Stimulated activated CD4-positive, alpha-beta T cell treated with anti-CD3 and anti-CD28 coated beads, Interleukin-12 subunit alpha, Interleukin-12 subunit beta, amount 100 ng/mL, for 24 hours (primary cell): Measurements from ENCODE around the gene DNM2.

Experiments used
- DNase-seq, 2 experiments: peaks; one replicate each; pipeline ENCODE4 v3.0.0-alpha.2; 2020; ENCODE audit warnings: low read depth in 2 of 2

The DNM2 gene

DNA sequence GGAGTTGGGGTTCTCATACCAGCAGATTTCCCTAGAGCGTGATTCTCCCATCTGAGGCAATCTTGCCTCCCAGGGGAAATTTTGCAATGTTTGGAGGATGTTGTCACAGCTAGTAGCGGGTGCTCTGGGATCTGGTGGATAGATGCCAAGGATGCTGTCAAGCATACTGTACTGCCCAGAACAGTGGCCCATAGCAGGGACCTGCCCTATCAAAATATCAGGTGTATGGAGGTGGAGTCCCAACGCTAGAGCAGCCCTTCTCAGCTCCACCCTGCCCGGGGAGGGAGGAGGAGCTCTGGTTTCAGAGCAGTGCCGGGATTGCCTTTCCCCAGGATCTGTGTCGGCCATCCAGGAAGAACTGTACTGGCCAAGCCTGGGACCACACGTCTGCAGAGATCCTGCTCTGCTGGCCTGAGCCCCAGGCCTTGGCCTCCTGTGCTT is 27.5 kb upstream of the DNM2 start:
- no peak for DNase-seq

DNA sequence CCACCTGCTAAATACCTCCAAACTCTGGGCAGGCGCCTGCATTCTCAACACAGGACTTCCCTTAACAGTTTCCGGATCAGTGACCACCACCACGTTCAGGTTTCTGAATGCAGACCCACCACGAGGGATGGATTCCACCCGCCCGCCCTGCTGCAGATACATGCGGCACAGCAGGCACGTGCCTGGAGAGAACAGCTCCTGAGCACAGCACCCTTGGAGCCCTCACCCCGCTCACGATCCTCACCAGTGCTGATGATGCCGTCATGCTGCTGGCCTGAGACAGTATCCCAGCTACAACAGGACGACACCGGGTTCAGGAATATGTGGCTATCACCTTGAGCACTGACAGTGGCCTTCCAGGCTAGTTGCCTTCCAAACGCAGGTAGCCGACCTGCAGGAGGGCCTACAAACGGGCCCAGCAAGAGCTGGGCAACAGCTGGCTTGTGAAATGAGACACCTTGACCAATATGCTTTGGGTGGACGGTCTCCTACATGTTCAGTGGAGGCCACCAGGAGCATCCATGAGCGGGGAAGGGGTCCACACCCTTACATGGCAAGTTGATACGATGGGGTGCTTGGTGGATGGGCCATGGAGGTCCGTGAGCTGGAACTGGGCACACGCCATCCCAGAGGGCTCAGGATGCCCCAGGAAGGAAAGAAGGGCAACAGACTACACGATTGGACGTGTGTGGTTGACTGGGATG is 26.5 kb upstream of the DNM2 start:
- DNase-seq = no peak

DNA sequence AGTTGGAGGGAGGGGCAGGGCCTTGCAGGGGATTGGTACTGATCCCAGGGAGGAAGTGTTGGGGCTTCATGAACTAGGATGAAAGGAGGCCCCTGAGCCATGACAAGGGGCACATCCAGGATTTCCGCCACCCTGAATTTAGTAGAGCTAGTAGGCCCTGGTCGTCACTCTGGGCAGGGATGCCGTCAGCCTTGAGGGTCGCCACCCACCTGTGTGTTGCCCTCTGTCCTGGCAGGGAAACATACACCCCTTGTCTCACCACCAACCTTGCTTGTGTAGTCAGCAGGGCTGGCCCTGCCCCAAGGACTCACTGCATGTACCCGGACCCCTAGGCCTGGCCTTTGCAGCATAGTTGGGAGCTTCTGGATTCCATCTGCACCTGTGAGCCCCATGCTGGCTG is 26.0 kb upstream of the DNM2 start:
- no peak for DNase-seq

DNA sequence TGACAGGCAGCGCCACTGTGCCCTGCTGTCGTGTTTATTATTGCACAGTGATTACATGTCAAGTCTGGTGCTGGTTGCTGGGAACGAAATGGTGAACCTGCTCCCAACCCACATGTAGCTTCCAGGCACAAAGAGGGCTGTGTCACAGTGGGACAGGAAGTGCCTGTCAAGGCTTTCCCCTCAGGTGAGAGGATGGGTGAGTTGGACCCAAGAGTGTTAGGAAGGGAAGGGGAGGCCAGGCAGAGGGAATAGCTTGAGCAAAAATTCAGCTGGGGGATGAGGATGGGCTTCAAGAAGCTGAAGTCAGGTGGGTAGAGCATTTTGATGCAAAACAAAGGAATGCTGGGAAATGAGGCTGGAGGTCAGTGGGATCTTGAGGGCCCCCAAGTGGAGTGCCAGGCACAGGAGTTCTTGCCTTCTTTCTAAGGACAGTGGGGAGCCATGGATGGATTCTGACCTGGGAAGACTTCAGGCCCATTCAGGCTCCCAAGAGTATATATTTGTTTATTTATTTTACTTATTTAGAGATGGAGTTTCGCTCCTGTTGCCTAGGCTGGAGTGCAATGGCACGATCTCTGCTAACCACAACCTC is 25.1 kb upstream of the DNM2 start:
- no peak for DNase-seq

DNA sequence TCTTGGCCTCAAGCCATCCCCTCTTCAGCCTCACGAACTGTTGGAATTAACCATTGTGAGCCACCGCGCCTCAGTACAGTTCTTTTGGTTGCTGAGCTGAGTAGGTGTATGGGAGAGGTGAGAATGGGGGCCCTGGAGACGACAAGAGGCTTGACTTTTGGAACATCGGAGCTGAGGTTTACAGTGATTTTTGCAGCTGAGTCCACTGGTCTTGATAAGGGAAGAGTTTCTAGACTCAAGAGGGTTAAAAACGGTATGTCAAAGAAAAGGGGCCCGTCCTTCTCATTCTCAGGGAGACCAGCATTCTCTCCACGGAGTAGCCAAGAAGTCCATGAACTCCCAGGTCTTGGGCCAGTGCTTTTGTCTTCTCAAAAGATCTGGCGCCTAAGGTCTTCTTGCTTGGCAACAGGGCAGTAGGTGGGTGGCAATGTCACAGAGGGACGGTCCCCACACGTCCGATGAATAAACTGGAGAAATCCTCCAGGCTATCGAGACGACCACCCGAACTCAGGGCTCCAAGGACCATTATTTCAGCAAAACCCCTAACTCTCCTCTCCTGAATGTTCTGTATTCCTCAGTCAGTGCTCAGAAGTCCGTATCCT is 23.1 kb upstream of the DNM2 start:
- DNase-seq = no peak

DNA sequence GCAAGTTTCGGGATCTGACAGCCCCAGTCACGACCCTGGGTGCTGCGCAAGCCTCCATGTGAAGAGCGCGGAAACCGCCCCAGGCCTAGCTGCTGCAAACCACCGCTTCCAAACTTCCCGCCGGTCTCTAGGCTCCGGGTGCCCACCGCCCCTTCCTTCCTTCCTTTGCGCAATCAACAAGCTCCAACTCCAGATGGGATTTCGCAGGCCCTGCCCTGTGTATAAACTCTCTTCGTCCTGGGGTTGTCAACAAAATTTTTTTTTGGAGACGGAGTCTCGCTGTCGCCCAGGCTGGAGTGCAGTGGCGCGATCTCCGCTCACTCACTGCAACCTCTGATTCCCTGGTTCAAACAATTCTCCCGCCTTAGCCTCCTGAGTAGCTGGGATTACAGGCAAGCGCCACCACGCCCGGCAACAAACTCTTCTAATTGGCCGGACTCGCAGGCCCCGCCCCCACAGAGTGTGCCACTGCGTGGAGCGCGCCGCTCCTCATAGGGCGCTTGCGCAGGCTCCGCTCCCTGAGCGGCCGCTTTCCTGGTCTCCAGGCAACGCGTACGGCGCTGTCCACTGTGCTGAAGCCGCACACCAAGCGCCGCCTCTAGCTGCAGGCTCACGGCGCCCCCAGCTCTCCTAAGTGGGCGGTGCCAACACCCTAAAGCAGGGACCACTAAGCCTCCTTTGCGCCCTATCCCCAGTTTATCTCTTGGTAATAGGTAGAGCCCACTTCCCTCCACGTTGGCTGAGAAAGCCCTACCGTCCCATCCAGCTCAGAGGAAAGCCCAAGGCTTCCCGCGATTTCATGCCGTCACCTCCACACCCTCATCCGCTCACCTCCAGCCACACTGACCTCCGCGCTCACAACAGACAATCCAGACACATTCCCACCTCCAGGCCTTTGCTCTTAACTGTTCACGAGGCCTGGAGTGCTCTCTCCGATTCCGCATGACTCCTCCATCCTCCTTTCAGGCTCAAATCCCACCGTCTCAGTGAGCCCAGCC is 22.2 kb upstream of the DNM2 start:
- peak; percentile 77 to 87 for DNase-seq

DNA sequence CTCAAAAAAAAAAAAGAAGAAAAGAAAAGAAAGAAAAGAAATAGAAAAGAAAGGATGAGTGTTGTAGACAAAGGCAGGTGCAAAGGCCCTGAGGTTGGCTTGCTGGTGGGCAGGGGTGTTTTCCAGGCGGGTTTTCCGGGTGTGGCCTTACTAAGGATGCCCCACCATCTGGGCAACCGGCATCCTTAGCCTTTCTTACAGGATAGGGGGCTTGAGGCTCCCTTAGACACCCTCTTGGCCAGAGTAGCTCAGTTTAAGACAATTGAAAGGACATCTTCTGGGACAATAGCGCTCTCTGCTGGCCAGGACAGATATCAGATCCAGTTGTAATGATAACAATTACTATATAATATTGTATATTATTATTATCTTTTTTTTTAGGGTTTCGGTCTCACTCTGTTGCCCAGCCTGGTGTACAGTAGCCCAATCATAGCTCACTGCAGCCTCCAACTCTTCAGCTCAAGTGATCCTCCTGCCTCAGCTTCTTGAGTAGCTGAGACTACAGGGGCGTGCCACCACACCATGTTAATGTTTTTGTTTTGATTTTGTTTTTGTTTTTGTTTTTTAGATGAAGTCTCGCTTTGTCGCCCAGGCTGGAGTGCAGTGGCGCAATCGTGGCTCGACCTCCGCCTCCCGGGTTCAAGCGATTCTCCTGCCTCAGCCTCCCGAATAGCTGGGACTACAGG is 18.1 kb upstream of the DNM2 start:
- DNase-seq = peak; percentile 30 to 75

DNA sequence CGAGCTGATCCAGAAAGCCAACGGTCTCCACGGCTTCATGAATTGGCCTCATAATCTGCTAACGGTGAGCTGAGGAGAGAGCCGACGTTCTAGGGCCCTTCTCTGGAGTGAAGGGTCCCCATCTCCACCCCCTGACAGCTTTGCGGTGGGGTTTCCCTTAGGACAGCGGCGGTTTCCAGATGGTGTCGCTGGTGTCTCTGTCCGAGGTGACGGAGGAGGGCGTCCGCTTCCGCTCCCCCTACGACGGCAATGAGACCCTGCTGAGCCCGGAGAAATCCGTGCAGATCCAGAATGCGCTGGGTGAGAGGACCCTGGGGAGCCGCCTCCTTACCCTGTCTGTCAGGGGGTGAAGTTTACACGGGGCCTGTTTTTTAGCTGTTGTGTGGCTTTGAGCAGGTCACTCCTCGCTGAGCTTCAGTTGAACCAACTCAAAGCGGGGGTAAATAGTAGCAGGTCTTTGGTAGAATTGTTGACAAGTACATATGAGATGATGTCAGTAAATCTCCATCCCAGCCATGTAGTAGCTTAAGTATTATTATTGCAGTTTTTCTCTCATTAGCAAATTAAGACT is 15.8 kb upstream of the DNM2 start:
- no peak for DNase-seq

DNA sequence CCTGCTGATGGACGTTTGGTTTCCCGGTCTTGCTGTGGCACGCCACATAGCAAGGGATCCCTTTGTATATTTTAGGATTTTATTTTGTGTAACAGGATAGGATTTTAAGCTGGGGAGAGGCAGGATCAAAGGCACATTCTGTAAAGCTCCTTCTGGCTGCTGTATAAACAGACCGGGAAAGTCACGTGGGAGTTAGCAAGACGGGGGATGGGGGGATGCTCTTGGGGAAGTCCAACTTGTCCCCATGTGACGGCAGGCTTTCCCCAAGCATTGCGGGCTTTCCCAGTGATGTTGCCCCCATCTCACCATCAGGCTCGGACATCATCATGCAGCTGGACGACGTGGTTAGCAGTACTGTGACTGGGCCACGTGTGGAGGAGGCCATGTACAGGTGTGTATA is 10.9 kb upstream of the DNM2 start:
- no peak for DNase-seq

DNA sequence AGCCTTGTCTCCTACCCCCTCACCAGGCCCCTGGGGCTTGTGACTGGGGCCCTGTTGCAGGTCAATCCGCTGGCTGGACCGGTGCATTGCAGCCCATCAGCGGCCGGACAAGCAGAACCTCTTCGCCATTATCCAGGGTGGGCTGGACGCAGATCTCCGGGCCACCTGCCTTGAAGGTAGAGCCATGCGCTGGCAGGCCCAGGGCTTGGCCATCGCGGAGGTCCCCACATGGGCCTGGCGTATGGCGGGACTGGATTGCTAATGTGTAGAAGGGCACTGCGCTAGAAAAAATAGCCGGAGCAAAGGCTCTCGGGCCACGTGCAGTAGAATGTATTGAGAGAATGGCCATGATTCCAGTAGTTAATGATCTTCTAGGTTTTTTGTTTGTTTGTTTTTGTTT is 10.4 kb upstream of the DNM2 start:
- DNase-seq = no peak

DNA sequence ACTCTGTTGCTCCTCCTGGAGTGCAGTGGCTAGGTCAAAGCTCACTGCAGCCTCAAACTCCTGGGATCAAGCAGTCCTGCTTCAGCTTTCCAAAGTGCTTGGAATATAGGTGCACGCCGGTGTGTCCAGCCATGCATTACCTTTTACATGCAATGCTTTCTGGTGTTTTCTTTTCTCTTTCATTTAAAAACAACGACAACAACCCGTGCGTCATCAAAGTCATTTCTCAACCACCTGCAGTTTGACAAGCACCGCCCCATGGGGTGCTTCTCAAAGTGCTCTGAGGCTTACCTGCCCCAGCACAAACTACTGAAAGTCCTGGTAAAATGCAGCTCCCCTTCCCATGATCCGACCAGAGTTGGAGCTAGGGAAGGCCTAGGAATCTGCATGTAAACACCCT is 9.6 kb upstream of the DNM2 start:
- DNase-seq = no peak

DNA sequence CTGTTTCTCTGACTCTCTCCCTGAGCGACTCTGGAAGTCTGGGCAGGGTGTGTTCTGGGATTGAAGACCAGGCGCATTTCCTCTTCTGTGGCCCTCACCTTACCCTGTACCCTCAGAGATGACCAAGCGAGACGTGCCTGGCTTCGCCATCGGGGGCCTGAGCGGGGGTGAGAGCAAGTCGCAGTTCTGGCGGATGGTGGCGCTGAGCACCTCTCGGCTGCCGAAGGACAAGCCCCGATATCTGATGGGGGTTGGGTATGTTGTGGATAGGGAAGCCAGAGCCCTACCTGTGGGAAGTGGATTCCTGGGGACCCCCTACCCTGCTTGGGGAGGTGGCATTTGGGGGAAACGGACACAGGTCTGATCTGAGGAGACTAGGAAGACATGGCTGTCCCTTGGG is 5.8 kb upstream of the DNM2 start:
- no peak for DNase-seq

DNA sequence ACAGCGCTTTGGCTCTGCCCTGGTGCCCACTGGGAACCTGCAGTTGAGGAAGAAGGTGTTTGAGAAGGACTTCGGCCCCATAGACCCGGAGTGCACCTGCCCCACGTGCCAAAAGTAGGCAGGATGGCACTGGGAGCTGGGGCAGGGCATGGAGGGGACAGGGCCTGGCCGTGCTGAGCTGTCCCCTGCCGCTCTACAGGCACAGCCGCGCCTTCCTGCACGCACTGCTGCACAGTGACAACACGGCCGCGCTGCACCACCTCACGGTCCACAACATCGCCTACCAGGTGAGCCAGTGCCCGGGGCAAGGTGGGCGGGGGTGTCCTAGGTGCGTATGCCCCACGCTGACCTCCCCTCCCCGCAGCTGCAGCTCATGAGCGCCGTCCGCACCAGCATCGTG is 5.1 kb upstream of the DNM2 start:
- no peak for DNase-seq

DNA sequence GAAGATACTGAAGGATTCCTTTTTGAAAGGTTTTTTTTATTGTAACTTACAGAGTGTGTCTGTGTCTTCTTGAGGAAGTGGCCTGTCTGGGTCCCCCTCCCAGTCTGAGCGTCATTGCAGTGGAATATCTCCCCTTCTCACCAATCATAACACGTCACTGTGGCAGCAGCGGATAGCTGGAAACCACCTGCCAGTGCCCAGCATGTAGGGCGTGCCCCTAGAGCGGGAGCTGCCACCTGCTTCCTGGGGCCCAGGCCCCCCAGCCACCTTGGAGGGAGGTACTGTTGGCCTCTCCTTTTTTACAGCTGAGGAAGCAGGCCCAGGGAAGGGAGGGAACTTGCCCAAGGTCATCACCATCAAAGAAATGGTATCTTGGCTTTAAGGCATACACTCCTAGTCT is 4.6 kb upstream of the DNM2 start:
- DNase-seq = no peak

DNA sequence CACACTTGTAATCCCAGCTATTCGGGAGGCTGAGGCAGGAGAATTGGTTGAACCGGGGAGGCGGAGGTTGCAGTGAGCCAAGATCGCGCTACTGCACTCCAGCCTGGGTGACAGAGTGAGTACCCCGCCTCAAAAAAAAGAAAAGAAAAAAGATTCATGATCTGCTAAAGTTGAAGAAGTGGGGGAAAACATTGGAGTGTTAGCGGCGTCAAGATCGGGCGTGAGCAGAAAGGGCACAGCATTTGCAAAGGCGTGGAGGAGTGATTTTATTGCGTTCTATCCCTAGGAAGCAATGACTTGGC is 874 bp upstream of the DNM2 start:
- no peak for DNase-seq

DNA sequence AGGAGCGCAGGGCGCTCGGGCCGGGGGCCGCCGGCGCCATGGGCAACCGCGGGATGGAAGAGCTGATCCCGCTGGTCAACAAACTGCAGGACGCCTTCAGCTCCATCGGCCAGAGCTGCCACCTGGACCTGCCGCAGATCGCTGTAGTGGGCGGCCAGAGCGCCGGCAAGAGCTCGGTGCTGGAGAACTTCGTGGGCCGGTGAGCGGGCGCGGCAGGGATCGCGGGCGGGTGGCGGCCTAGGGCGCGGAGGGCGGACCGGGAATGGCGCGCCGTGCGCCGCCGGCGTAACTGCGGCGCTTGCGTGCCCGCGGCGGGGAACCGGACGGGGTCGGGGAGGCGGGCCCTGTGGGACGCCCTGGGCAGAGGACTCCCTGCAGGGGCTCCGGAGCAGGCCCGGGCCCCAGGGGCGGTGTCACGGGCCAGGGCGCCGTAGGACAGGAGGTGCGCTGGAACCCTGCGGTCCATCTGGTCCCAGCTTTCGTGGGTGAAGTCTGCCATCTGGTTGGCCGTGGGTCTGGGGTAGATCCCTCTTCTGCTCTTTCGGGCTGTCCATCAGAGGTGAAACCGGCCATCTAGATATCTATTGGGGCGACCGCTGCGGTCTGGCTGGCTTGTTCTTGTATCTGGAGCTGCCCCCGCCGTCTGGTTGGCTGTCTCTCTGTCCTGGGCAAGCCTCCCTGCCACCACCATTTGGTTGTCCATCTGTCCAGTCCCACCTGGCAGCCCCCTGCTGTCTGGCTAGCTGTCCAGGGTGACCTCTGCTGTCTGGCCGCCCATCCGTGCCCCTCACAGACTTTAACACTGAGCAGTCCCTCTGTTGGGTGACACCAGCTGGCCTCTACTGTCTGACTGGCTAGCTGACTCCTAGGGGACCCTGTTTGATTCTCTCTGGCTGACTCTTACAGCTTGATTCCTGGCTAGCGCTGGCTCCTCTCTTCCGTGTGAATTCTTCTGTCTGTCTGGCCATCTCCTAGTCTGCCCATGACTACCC is 622 bp downstream of the DNM2 start:
- peak in 1 of 2 experiments; percentile 44 for DNase-seq

DNA sequence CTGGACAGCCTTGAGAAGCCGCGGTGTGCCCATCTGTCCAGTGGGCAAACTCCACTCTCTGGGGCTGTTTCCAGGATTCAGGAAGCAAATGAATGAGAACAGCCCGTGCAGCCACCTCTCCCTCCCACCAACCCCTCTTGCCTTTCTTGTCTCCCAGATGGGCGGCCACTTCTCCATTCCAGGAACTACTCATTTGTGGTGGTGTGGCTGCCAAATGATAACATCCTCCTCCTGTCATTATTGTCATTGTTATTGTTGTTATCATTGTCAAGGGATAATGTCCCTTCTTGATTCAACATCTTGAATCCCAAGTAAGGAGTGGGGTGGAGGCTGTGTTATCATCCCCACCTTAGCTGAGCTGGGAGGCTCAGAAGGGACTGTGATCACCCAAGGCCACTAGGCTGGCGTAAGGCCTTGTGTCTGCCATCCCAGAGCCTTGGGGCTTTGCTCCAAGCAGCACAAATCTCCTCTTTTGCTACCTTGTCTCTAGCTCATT is 1.6 kb downstream of the DNM2 start:
- DNase-seq = no peak

DNA sequence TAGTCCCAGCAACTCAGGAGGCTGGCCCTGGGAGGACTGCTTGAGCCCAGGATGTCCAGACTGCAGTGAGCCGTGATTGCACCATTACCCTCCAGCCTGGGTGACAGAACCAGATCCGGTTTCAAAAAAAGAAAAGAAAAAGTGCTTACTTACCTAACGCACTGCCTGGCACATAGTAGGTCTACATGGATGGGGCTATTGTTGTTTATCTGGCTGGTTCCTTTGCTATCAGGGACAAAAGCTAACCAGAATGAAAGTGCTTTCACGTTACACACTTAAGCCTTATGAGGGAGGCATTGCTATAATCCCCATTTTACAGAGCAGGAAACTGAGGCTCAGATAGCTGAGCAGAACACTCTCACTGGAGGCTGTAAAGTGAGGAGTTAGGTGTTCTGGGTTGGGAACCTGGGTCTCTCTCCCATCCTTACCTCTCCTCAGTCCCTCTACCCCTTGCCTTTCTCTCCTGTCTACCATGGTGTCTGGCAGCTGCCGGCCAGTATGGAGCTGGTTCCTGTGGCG is 2.8 kb downstream of the DNM2 start:
- DNase-seq = no peak

DNA sequence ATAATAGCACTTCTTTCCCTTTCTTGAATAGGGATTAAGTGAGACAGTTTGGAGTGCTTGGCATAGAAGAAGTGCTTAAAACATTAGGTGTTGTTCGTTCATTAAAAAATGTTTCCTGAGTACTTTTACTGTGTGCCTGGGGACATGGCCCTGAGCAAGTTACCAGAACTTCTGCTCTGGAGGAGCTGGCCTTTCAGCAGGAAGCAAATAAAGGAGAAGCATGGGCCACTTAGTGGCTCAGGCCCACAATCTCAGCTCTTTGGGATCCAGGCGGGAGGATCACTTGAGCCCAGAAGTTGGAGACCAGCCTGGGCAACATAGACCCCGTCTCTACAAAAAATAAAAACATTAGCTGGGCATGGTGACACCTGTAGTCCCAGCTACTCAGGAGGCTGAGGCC is 5.7 kb downstream of the DNM2 start:
- no peak for DNase-seq

DNA sequence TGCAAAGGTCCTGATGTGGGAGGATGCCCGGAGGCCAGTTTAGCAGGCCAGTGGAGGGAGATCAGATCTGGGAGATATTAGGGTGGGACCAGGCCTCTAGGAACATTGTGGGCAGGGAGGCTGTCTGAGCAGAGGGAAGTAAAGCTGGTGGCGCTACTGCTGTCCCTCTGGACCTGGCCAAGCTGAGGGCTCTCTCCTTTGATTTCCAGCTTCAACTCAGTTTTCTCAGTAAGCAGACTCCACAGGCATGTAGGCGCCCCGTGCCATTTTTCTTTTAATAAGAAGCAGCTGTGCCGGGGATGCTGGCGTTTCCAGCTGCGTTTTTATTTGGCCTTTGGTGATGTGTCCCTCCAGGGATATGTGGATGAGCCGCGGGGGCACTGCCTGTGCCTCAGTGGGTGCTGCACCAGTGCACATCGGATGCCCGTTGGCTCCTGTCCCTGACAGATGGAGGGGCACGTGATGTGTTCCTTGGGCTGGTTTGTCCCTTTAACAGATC is 6.7 kb downstream of the DNM2 start:
- no peak for DNase-seq
